Lower leg skin (tissue), 3 donors: Measurements from ENCODE around the gene CEP112.

Experiments
- POLR2A ChIP-seq, 2 donors: fragments of 450-650 bp; IDR thresholded peaks; one replicate each; pipeline ENCODE4 v1.6.1; 2016 to 2017; ENCODE audit warnings: antibody characterized with exemption in 2 of 2, mild to moderate bottlenecking in 1 of 2, moderate library complexity in 1 of 2
- TF ChIP-seq, protein P1 (sequence below), 3 donors: fragments of 450-650 bp; IDR thresholded peaks; one replicate each; pipeline ENCODE4 v1.5.1; 2016; ENCODE audit warnings: antibody characterized with exemption in 3 of 3, mild to moderate bottlenecking in 3 of 3, moderate library complexity in 2 of 3

DNA sequence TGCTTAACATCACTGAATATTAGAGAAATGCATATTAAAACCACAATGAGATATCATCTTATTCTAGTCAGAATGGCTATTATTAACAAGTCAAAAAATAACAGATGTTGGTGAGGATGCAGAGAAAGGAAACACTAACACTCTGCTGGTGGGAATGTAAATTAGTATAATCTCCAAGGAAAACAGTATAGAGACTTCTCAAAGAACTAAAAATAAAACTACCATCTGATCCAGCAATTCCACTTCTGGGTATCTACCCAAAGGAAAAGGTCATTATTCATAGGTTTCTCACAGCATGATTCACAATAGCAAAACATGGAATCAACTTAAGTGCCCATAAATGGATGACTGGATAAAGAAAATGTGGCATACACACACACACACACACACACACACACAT is 166.4 kb downstream of the CEP112 start:
- TF ChIP-seq, protein P1, sequence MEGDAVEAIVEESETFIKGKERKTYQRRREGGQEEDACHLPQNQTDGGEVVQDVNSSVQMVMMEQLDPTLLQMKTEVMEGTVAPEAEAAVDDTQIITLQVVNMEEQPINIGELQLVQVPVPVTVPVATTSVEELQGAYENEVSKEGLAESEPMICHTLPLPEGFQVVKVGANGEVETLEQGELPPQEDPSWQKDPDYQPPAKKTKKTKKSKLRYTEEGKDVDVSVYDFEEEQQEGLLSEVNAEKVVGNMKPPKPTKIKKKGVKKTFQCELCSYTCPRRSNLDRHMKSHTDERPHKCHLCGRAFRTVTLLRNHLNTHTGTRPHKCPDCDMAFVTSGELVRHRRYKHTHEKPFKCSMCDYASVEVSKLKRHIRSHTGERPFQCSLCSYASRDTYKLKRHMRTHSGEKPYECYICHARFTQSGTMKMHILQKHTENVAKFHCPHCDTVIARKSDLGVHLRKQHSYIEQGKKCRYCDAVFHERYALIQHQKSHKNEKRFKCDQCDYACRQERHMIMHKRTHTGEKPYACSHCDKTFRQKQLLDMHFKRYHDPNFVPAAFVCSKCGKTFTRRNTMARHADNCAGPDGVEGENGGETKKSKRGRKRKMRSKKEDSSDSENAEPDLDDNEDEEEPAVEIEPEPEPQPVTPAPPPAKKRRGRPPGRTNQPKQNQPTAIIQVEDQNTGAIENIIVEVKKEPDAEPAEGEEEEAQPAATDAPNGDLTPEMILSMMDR (IDR thresholded peaks at IDR 0.05): no peak
- TF ChIP-seq POLR2A (IDR thresholded peaks at IDR 0.05): no peak
